Smooth muscle cell (in vitro differentiated cells): ENCODE results near the gene FOXO4. TPM values are rescaled to one million over a fixed set of nuclear protein-coding genes. Genes with fewer than 3 reads are reported as not detected.

Experiments
- DNase-seq: peaks from one replicate; lab custom pipeline; 2025; ENCODE audit not compliant: unreplicated experiment; lab: John Stamatoyannopoulos, UW
- H2AFZ ChIP-seq: fragments of 200-600 bp; sonication (generic); 2 replicates; pipeline ENCODE4 v1.6.0; 2016; ENCODE audit warnings: antibody characterized with exemption, low read depth, mild to moderate bottlenecking
- H3F3A ChIP-seq: fragments of 200-600 bp; sonication (generic); 2 replicates; pipeline ENCODE4 v1.6.0; 2017; ENCODE audit warnings: antibody characterized with exemption, low read depth
- H3K27ac ChIP-seq: fragments of 200-600 bp; sonication (generic); 2 replicates; pipeline ENCODE4 v1.5.1; 2016; ENCODE audit warnings: low read depth, mild to moderate bottlenecking
- H3K27me3 ChIP-seq: fragments of 200-600 bp; sonication (generic); 2 replicates; pipeline ENCODE4 v1.6.1; 2016; ENCODE audit warnings: low read depth, mild to moderate bottlenecking
- H3K36me3 ChIP-seq: fragments of 200-600 bp; sonication (generic); 2 replicates; pipeline ENCODE4 v1.5.1; 2016; ENCODE audit warnings: low read depth
- H3K4me1 ChIP-seq: fragments of 200-600 bp; sonication (generic); 2 replicates; pipeline ENCODE4 v1.5.1; 2016; ENCODE audit warnings: low read depth
- H3K4me2 ChIP-seq: fragments of 200-600 bp; sonication (generic); 2 replicates; pipeline ENCODE4 v1.6.0; 2016; ENCODE audit warnings: mild to moderate bottlenecking
- H3K4me3 ChIP-seq: fragments of 200-600 bp; sonication (generic); 2 replicates; pipeline ENCODE4 v1.5.1; 2016; ENCODE audit warnings: mild to moderate bottlenecking
- H3K79me2 ChIP-seq: fragments of 200-600 bp; sonication (generic); 2 replicates; pipeline ENCODE4 v1.6.0; 2016; ENCODE audit warnings: low read depth, mild to moderate bottlenecking
- H3K9ac ChIP-seq: fragments of 200-600 bp; sonication (generic); 2 replicates; pipeline ENCODE4 v1.6.0; 2016; ENCODE audit warnings: low read depth
- H3K9me3 ChIP-seq: fragments of 200-600 bp; sonication (generic); replicated peaks from 2 replicates; pipeline ENCODE4 v1.5.1; 2016; ENCODE audit warnings: low read depth
- H4K20me1 ChIP-seq: fragments of 200-600 bp; sonication (generic); 2 replicates; pipeline ENCODE4 v1.6.0; 2016; ENCODE audit warnings: low read depth
- whole genome bisulfite sequencing: methylation state at CpG from one replicate; pipeline ENCODE4 v1.1.7; 2016; ENCODE audit warnings: low lambda C conversion rate; 5-methylcytosine and 5-hydroxymethylcytosine counted together
- polyA plus RNA-seq: library from polyadenylated mRNA; unstranded; fragments of >200 nt; fragmentation: Nextera tagmentation; extraction: Ambion mirVana; gene quantifications from 2 replicates; pipeline ENCODE4 v1.2.1, GENCODE V29; 2016
- total RNA-seq: library from RNA; depleted of rRNA; stranded (reverse); fragments of >200 nt; gene quantifications from 2 replicates; pipeline ENCODE4 v1.2.3, GENCODE V29; 2014
- TF ChIP-seq, protein P1 (sequence below): fragments of 200-600 bp; sonication (generic); IDR thresholded peaks from 2 replicates; pipeline ENCODE4 v1.5.1; 2017; ENCODE audit warnings: borderline replicate concordance, mild to moderate bottlenecking, antibody characterized with exemption; ENCODE audit not compliant: insufficient read depth, poor library complexity, severe bottlenecking

The FOXO4 gene
- total and polyA plus RNA-seq, 2 experiments from 2014 or later, result 2.1 to 4.1 TPM

DNA sequence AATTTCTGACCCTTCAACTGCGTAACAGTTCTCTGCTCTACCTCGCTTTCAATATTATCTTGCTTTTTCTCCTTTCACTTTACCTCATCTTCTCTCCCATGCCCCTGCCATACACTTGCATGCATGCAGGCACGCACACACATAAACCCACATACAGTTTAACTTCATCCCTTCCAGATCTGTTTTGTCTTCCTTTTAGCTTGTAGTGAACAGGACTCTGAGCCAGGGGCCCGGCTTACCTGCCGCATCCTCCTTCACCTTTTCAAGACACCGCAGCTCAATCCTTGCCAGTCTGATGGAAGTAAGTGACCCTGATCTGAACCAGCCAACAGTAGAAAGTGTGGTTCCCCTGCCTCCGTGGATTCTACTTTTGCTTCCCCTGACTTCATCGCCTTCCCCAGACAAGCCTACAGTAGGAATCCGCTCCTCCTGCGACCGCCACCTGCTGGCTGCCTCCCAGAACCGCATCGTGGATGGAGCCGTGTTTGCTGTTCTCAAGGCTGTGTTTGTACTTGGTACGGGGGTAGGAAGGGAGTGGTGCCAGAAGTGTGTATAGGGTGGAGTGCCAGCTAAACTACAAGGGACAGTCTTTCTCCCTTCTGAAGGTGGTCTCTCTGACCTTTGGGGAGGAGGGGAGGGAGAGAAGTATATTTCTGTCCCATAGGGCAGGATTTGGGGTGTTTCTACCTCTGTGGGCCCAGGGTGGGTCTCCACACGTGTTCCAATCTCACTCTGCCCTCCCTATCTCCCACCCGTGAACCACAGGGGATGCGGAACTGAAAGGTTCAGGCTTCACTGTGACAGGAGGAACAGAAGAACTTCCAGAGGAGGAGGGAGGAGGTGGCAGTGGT is 33.5 kb downstream of the FOXO4 start:
- DNase-seq, result peak; percentile 5
- 60% methylated on average over 18 of the region's 18 CpGs for WGBS
- Histone ChIP-seq H3K4me1 (no peaks in the 10 kb centered on the region), H3K4me2 (no peak overlapping the region), H3K27me3 (no peaks in the 10 kb centered on the region), H3K27ac (no peak overlapping the region), H3K4me3 (no peak overlapping the region), H4K20me1 (no peaks in the 10 kb centered on the region), H3K9me3 (no peaks in the 10 kb centered on the region), H3K79me2 (no peaks in the 10 kb centered on the region), H3K9ac (no peak overlapping the region), H3F3A (no peaks in the 10 kb centered on the region), H2AFZ (no peak overlapping the region), H3K36me3 (no peaks in the 10 kb centered on the region)
- TF ChIP-seq, protein P1, sequence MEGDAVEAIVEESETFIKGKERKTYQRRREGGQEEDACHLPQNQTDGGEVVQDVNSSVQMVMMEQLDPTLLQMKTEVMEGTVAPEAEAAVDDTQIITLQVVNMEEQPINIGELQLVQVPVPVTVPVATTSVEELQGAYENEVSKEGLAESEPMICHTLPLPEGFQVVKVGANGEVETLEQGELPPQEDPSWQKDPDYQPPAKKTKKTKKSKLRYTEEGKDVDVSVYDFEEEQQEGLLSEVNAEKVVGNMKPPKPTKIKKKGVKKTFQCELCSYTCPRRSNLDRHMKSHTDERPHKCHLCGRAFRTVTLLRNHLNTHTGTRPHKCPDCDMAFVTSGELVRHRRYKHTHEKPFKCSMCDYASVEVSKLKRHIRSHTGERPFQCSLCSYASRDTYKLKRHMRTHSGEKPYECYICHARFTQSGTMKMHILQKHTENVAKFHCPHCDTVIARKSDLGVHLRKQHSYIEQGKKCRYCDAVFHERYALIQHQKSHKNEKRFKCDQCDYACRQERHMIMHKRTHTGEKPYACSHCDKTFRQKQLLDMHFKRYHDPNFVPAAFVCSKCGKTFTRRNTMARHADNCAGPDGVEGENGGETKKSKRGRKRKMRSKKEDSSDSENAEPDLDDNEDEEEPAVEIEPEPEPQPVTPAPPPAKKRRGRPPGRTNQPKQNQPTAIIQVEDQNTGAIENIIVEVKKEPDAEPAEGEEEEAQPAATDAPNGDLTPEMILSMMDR, result peak; percentile 65

DNA sequence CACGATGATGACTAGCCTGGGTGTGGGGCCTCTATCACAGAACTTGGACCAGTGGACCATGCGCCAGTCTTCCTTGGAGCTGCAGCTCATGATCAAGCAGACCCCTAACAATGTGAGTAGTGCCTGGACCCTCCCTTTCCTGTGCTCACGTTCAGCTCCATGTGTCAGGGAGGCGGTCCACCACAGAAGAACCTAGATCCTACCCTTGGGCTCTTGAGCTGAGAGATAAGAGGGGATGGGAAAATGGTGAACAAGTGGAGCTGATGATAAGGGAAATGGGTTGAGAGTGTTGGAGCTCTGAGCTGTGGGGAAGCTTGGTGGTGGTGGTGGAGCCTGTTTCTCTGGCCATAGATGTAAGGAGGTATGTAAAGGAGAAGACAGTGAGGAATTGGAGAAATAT is 35.9 kb downstream of the FOXO4 start:
- H3K9ac ChIP-seq, result no peak overlapping the region
- H4K20me1 ChIP-seq, result no peaks in the 10 kb centered on the region
- H3K9me3 ChIP-seq, result no peaks in the 10 kb centered on the region
- no peaks in the 10 kb centered on the region for H3F3A ChIP-seq
- H3K79me2 ChIP-seq, result no peaks in the 10 kb centered on the region
- H3K4me1 ChIP-seq, result no peaks in the 10 kb centered on the region
- H2AFZ ChIP-seq, result no peak overlapping the region
- 90% methylated on average over 4 of the region's 4 CpGs for WGBS
- no peaks in the 10 kb centered on the region for H3K27me3 ChIP-seq
- H3K4me3 ChIP-seq, result no peak overlapping the region
- H3K36me3 ChIP-seq, result no peaks in the 10 kb centered on the region
- no peak overlapping the region for H3K27ac ChIP-seq
- TF ChIP-seq, protein P1, result no peak
- H3K4me2 ChIP-seq, result no peak overlapping the region
- no peak for DNase-seq

DNA sequence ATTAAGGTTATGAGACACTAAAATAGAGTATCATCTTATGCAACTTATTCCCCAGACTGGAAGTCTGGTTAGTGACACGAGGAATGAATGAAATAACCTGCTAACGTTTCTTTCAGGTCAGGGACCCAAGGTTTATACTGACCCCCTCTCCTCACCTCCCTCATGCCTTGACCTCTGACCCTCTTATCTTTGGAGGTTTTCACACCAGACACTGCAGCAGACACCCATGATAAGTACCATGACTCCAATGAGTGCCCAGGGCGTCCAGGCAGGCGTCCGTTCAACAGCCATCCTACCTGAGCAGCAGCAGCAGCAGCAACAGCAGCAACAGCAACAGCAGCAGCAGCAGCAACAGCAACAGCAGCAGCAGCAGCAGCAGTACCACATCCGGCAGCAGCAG is 44.8 kb downstream of the FOXO4 start:
- Histone ChIP-seq H4K20me1 (no peaks in the 10 kb centered on the region), H3K4me1 (no peaks in the 10 kb centered on the region), H3K4me2 (no peak overlapping the region), H3K9me3 (no peaks in the 10 kb centered on the region), H3K9ac (no peak overlapping the region), H3K79me2 (no peaks in the 10 kb centered on the region), H3K27ac (no peak overlapping the region), H3F3A (no peaks in the 10 kb centered on the region), H3K27me3 (no peaks in the 10 kb centered on the region), H2AFZ (no peak overlapping the region), H3K4me3 (no peak overlapping the region), H3K36me3 (no peaks in the 10 kb centered on the region)
- 68% methylated on average over 6 of the region's 6 CpGs for WGBS
- TF ChIP-seq, protein P1, result no peak
- DNase-seq, result no peak

DNA sequence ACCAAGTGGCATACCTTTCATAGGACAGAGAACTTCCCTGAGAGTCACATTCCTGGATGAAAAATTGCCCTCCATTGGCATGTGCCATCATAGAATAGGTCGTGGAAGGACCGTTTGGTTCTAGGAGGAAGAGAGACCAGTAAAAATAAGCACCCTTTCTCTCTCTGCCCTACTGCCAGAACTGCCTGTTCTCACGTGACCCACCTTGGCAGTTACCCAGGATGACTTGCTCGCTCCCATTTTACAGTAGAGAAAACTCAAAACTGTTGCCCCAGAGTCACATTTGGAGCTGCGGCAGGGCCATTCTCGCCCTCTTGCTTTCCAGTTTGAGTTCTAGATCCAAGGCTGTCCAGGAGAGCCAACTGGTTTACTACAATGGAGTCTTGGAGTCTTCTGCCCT is 47.9 kb downstream of the FOXO4 start:
- Histone ChIP-seq H3K4me3 (no peak overlapping the region), H2AFZ (no peak overlapping the region), H3K4me2 (no peak overlapping the region), H3K36me3 (no peaks in the 10 kb centered on the region), H3K79me2 (no peaks in the 10 kb centered on the region), H3K27ac (no peak overlapping the region), H3F3A (no peaks in the 10 kb centered on the region), H3K9me3 (no peaks in the 10 kb centered on the region), H3K27me3 (no peaks in the 10 kb centered on the region), H3K9ac (no peak overlapping the region), H4K20me1 (no peaks in the 10 kb centered on the region), H3K4me1 (no peaks in the 10 kb centered on the region)
- whole genome bisulfite sequencing, result 81% methylated on average over 6 of the region's 6 CpGs
- no peak for DNase-seq
- TF ChIP-seq, protein P1, result no peak
